Renal cortex interstitium (tissue), 11 donors: ENCODE measurements around the gene CAPN8. TPM values are rescaled to one million over a fixed set of nuclear protein-coding genes. Genes with fewer than 3 reads are reported as not detected.

ENCODE experiments used
- DNase-seq, 11 donors: peaks; one replicate each; pipeline ENCODE4 v3.0.0-alpha.2; 2013; ENCODE audit warnings: low read depth in 9 of 11, low spot score in 4 of 11; ENCODE audit errors: extremely low read depth in 1 of 11
- polyA plus RNA-seq, 3 donors: library from polyadenylated mRNA; unstranded; fragments of 120-200 nt; gene quantifications; one replicate each; pipeline ENCODE4 v1.2.1, GENCODE V29; 2013; ENCODE audit not compliant: insufficient read length in 3 of 3

CAPN8 gene
- polyA plus RNA-seq, 3 donors, result 2.6 to 3.8 (median 2.8) TPM

- no peak for DNase-seq
These were observed 33.5 kb downstream of the CAPN8 start for GRCh38 chr1:223631956-223632355.

DNA sequence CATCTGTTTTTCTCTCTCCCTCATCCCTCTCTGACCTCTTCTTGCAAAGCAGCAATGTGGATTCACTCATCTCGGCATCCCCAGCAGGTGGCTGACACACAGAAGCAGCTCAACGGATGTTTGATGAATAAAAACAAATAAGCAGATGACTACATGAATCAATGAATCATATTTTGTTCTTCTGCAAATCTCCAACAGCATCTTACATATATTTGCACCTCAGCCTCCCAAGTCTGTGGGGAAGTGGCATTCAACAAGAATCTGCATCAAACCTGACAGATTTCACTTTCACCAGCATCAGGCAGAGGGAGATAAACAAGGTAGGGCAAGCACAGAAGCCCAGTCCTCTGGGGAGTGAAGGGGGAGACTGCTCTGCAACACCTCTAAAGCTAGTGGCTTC lies 34.0 kb downstream of the CAPN8 start:
- no peak for DNase-seq

GRCh38 chr1:223629126-223629457 lies 36.4 kb downstream of the CAPN8 start:
- DNase-seq, result no peak

GRCh38 chr1:223628233-223629125 lies 37.0 kb downstream of the CAPN8 start:
- DNase-seq, result no peak

DNA sequence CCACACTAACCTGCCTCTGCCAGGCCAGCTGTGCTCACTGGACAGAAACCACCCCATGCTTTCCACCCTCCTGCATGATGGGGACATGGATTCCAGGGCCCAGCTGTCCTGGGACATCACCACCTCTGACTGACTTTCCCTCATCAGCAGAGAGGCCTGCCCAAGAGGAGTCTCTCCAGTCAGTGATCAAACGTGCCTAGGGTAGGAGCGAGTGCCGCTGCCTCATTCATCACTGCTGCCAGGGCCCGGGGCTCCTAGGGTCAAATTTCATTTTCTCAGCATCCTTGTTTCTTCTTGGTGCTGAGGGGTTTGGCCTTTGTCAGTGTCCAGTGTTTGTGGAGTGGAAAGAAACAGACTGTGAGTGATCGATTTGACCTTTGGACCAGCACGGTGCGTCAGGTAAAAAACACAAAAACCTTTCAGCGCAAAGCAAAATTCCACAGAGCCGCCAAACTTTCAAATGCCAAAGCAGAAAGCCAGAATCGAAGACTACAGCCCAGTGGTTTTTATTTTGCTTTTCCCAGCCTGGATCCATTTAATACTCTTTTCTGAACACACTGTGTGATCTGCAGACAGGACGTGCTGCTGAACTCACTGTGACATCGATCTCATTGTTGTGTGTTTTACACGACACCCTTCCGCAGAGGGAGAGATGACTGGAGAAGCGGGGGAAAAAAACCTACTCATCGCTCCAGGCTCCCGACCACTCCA lies 43.2 kb downstream of the CAPN8 start:
- DNase-seq, result peak in 5 of 11 donors; percentile 40 to 52 (median 44)

DNA sequence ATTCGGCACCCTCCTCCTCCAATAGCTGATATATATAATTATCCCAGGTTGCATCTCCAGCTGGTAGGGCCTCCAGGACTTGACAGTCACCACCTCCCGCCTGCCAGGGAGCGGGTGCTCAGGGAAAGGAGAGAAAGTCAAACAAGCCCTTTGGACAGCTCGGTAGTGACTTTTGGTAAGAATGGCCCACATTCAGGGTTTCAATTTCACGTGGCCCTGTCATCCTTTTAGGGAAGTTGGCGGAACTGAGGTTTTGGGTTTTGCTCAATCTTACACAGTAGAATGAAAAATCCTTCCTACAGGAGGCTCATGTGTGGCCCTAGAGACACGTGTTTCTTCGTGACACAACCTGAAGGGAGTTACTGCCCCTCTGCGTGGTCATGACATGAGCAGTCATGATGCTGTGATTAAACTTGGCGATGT lies 44.2 kb downstream of the CAPN8 start:
- no peak for DNase-seq

DNA sequence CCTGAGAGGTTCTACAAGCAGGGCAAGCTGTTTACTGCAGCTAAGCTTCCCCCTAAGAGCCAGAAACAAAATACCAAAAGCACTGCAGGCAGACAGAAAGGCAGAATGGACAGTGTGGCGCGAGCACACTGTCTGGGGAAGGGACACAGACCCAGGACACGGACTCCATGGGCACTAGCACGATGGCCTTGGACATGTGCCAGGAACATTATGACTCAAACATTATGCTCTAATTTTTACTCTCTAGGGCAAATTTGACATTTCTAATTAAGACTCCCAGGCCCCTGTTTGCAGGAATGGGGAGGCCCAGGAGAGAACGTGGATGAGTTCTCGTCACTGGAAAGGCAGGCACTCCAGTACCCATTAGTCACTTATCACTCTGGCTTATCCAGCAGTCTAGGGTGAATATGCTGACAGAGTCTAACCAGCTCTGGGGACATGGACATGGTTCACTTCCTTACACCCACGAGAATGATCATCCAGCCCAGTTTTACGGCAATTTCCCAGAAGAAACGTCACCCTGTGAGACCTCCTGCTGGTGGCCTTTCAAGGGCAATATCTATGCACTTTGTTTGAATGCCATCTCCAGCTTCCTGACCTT lies 45.1 kb downstream of the CAPN8 start:
- DNase-seq, result no peak

- DNase-seq, result no peak
These were observed 46.8 kb downstream of the CAPN8 start for GRCh38 chr1:223618680-223619079.

DNA sequence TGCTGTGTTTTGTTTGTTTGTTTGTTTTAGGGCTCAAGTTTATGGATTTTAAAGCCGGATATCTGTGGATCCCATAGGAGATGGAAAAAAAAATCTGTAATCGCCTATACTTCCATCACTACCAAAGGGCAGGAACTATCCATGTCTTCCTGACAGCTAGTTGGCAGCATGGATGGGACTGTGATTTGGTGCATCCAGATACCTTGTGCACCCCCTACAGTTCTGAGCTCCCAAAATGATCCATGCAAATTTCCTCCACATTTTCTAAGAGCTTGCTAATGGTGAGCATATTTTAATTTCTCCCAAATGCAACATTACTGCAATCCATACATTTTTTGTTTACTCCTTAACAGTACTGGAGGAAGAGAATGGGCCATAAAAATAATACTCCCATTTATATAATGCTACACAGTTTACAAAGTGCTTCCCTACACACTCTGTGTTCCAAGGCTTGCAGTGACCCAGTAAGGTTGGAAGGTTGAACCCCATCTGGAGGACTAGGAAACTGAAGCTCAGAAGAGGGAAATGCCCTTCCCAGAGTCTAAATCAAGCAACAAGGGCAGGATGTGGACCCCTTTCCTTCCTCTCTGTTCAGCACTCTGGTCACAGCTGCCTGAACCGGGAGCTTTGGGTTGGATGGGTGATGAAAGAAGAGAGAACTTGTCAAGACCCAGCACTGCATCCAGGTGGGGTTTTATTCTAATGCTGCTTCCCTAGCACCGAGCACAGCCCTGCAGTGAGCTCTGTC lies 48.0 kb downstream of the CAPN8 start:
- no peak for DNase-seq

- no peak for DNase-seq
These were observed 48.9 kb downstream of the CAPN8 start for GRCh38 chr1:223616586-223616985.

DNA sequence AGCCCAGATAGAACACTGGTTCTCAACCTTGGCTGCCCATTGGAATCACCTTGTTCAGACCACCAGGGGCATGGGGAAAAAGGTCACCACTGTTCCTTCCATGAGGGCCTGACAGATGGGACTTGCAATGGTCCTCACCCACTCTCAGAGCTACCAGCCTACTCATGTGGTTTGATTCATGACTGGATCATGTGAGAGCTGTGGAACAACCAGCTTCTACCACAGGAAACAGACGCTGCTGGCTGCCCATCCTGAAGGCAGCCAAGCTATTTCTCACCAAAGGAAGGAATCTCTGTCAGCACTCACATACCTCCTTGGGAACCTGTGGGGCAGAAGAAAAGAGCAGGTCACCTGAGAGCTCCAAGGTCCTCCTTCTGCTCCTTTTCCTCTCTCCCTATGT lies 53.6 kb downstream of the CAPN8 start:
- no peak for DNase-seq

- DNase-seq, result peak in 4 of 11 donors; percentile 26 to 70 (median 46)
These were observed 55.5 kb downstream of the CAPN8 start for GRCh38 chr1:223609977-223610376.

- no peak for DNase-seq
These were observed 56.4 kb downstream of the CAPN8 start for GRCh38 chr1:223609066-223609465.

GRCh38 chr1:223558512-223558911 lies 107.0 kb downstream of the CAPN8 start:
- no peak for DNase-seq

DNA sequence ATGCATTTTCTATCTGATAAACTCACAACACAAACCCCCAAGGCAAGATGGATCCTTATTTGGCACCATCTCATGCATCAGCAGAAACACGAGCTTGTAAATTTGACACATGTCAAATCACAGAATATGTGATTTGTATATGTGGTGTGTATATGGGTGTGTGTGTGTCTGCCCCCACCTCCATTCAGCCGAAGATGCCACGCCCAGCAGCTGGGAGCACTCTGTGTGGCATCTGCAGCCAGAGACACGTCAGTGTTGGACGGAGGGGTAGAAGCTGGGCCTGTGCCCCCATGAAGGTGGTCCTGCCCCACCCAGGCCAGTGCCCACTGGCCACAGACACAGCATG lies 108.4 kb downstream of the CAPN8 start:
- no peak for DNase-seq

- no peak for DNase-seq
These were observed 108.9 kb downstream of the CAPN8 start for GRCh38 chr1:223556414-223557129.

DNA sequence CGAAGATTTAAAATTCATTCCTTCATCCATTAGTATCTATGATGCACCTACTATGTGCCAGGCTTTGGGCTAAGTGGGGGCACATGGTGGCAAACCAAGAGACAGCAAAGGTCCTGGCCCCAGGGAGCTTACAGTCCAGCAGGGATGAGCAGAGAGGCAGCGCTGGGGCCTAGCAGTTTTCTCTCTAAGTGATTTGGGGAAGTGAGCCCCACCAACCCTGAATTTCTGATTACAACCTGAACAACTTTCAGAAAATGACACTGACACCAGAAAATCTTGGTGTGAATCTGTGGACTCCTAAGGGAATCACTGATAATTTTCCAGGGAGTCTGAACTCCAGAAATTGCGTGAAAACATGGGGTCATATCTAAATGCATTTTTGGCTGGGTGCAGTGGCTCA lies 111.5 kb downstream of the CAPN8 start:
- DNase-seq, result no peak

GRCh38 chr1:223551610-223552009 lies 113.9 kb downstream of the CAPN8 start:
- DNase-seq, result no peak

- no peak for DNase-seq
These were observed 115.8 kb downstream of the CAPN8 start for GRCh38 chr1:223549740-223550139.
